Measurements from ENCODE around the gene GRK5. TPM values are rescaled to one million over a fixed set of nuclear protein-coding genes. Genes with fewer than 3 reads are reported as not detected.

GRK5 gene
- total RNA-seq, 4 donors from 2014 or later: 15.9 to 53.8 (median 18.4) TPM

- ATAC-seq (ENCODE audit: low FRiP score): no peak
- DNase-seq (ENCODE audit: low spot score): no peak
- TF ChIP-seq CTCF (IDR thresholded peaks at IDR 0.05): no peak
Measured at GRCh38 chr10:119499677-119500002, 292.3 kb downstream of the GRK5 start.

- no peak for TF ChIP-seq CTCF (IDR thresholded peaks at IDR 0.05)
- DNase-seq (ENCODE audit: low spot score) (no peak), ATAC-seq (ENCODE audit: low FRiP score) (no peak)
Measured at GRCh38 chr10:119500123-119500795, 292.9 kb downstream of the GRK5 start.

GRCh38 chr10:119500821-119501220 lies 293.4 kb downstream of the GRK5 start:
- TF ChIP-seq CTCF (IDR thresholded peaks at IDR 0.05): no peak
- no peak for ATAC-seq (ENCODE audit: low FRiP score)
- DNase-seq (ENCODE audit: low spot score): no peak

- DNase-seq (ENCODE audit: low spot score): no peak
- no peak for TF ChIP-seq CTCF (IDR thresholded peaks at IDR 0.05)
- ATAC-seq (ENCODE audit: low FRiP score): no peak
Measured at GRCh38 chr10:119501690-119502089, 294.3 kb downstream of the GRK5 start.

GRCh38 chr10:119502209-119502608 lies 294.8 kb downstream of the GRK5 start:
- ATAC-seq (ENCODE audit: low FRiP score) (no peak), DNase-seq (ENCODE audit: low spot score) (no peak)
- no peak for TF ChIP-seq CTCF (IDR thresholded peaks at IDR 0.05)

GRCh38 chr10:119502618-119503155 lies 295.3 kb downstream of the GRK5 start:
- no peak for TF ChIP-seq CTCF (IDR thresholded peaks at IDR 0.05)
- no peak for DNase-seq (ENCODE audit: low spot score)
- no peak for ATAC-seq (ENCODE audit: low FRiP score)

GRCh38 chr10:119503821-119504220 lies 296.4 kb downstream of the GRK5 start:
- TF ChIP-seq CTCF (IDR thresholded peaks at IDR 0.05): no peak
- no peak for DNase-seq (ENCODE audit: low spot score)
- ATAC-seq (ENCODE audit: low FRiP score): no peak
